VCaP (cell line): ENCODE data around the gene CHST11.
"Not testable (repeated sequence)": the region's sequence is repeated elsewhere in the genome, so short reads cannot be mapped to it uniquely, and the experiment has no call there.

ENCODE experiments used
- H3K27ac ChIP-seq: fragments of 450-650 bp; 2 replicates; pipeline ENCODE4 v1.5.1; 2017
- CTCF ChIP-seq: fragments of 450-650 bp; conservative IDR thresholded peaks from 2 replicates; pipeline ENCODE4 v1.5.1; 2017; ENCODE audit warnings: mild to moderate bottlenecking, moderate library complexity

The CHST11 gene

GRCh38 chr12:104526751-104527150, 70.0 kb downstream of the CHST11 start:
- no peak for TF ChIP-seq CTCF
- no peak overlapping the region for H3K27ac ChIP-seq

DNA sequence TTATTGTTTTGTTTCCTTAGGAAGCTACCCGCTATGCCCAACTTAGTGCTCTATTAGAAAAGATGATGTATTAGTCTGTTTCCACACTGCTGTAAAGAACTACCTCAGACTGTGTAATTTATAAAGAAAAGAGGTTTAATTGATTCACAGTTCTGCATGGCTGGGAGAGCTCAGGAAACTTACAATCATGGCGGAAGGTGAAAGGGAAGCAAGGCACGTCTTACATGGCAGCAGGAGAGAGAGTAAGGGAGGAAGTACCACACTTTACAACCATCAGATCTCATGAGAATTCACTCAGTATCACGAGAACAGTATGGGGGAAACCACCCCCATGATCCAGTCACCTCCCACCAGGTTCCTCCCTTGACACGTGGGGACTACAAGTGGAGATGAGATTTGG, 70.9 kb downstream of the CHST11 start:
- not testable (repeated sequence) for H3K27ac ChIP-seq

DNA sequence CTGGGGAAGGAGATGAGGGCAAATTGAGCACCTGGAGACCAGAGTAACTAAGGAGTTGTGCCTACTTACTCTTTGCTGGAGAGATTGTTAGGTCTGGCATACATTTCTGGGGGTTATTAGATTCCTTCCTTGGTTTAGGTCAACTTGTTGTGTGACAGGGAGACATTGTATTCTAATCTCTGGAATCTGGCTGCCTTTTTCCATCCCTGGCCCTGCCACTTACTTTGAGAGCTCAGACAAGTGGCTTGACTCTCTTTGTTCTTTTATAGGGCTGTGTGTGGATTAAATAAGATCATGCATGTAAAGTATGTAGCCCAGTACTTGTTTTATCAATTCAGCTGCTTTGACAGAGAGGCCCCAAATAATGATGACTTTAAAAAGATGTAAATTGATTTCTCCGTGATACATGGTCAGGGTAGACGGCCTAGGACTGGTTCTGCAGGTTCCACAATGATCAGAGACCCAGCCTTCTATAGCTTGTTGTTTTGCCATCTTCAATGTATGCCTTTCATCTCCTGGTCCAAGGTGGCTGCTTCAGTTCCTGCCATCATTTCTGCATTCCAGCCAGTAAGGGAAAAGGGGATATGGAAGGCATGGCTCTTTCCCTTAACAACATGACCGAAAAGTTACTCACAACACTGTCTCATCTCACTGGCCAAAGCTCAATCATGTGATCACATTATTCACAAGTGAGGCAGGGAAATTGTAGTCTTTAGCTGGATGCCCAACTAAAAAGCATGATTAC, 72.6 kb downstream of the CHST11 start:
- no peak for TF ChIP-seq CTCF
- no peak overlapping the region for H3K27ac ChIP-seq

DNA sequence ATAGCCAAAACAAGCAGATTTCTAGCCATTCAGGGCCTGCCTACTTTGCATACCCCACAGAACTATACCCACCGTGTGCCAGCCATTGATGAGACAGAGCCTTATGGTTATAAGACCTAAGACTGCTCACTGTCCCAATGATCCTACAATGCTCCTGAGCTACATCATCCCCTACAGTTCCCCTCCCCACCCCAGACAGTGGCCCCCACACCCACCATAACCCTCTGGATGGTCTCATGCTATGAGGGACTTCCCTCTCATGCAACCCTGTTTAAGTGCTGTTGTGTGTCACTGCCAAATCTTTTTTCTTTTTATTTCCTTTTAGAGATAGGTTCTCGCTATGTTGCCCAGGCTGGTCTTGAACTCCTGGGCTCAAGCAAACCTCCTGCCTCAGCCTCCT, 75.9 kb downstream of the CHST11 start:
- no peak overlapping the region for H3K27ac ChIP-seq
- TF ChIP-seq CTCF, result no peak

DNA sequence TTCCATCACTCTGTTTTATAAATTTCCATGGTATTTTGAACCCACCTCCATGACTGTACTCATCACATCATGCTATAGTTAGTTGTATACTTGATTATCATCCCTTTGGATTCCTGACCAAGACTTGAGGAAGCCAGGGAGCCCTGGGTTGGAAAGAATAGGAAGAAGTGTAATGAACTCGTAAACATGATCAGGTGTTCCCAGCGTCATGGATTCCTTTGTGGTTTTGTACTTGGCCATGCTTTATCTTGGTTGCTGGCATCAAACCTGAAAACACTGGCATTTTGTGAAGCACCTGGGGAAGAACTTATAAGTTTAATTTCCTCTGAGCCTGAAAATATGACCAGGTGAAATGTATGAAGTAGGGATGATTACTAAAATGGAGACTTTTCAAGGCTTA, 76.4 kb downstream of the CHST11 start:
- no peak for TF ChIP-seq CTCF
- H3K27ac ChIP-seq, result no peak overlapping the region

GRCh38 chr12:104534162-104534856, 77.6 kb downstream of the CHST11 start:
- no peak for TF ChIP-seq CTCF
- no peak overlapping the region for H3K27ac ChIP-seq

DNA sequence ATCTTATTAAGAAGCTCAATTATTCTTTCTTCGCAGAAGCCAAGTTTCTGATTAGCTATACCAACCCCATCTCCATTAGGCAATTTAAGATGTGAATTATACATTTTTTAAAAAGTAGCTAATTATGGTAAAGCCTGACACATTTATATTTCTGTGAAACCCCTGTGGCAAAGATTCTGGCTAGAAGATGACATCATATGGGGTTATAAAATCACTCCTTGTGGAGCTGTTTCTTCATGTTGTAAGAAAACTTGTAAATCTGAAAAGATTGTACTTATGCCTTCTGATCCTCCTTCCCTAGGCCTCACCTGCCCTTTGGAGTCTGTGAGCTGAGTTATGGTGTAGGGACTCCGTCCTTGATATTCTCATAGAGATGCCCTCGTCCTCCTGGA, 78.1 kb downstream of the CHST11 start:
- no peak overlapping the region for H3K27ac ChIP-seq
- no peak for TF ChIP-seq CTCF

GRCh38 chr12:104535369-104535768, 78.6 kb downstream of the CHST11 start:
- no peak for TF ChIP-seq CTCF
- no peak overlapping the region for H3K27ac ChIP-seq
